IPS-NIHi11 (cell line): ENCODE measurements around the gene BBOX1.
A peak's percentile ranks its signal among the peaks of the same experiment; 100 is the strongest.

ENCODE experiments used
- DNase-seq: peaks from one replicate; pipeline ENCODE4 v3.0.0; 2012; ENCODE audit warnings: mixed read lengths, low spot score

Gene BBOX1

GRCh38 chr11:27025312-27025955 is 15.2 kb upstream of the BBOX1 start:
- no peak for DNase-seq

DNA sequence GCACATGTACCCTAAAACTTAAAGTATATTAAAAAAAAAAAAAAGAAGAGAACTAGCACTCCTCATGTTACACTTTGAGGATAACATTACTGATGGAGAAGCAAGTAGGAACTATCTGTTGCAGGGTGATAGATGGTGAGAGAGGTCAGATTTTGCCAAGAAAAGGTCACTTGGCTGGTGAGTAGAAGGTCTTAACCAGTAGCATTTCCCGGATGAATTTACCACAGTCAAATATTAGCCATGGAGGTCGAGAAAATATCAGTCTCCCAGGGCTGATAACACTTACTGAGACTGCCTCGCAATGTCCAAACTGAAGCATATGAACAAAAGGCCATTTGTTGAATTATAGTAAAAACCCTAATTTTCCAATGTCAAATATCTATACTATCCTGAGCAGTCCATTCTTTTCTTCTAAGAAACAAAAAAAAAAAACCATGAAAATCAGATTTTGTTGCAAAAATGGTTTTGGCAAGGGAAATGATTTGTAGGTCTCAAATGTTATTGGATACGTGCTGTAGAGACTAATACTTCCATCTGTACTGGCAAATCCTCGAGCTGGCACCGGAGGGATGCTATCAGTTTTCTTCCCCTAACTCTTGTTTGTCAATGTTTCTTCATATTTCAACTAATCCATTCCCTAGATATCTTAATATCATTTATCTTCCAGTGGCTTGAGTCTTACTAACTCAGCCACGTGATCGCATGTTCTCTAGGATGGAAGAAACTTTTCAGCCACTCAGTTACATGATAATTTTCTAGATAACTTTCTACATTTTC is 14.5 kb upstream of the BBOX1 start:
- no peak for DNase-seq

DNA sequence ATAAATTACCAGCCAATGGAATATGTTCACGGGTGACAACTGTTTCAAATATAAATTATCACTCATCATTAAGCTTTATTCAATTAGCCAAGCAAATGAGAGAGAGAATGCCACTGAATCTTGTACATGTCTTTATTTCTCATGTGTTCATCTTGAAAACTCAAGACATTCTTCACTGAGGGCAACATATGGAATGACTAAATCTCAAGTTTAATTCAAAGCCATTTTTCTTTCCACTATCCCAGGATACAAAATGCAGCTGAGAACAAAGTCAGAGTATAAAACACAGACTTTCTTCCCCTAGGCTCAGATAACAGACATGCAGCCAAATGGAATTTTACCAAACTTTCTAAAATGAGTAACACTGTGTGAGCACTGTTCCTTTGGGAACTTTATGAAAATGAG is 12.1 kb upstream of the BBOX1 start:
- no peak for DNase-seq

DNA sequence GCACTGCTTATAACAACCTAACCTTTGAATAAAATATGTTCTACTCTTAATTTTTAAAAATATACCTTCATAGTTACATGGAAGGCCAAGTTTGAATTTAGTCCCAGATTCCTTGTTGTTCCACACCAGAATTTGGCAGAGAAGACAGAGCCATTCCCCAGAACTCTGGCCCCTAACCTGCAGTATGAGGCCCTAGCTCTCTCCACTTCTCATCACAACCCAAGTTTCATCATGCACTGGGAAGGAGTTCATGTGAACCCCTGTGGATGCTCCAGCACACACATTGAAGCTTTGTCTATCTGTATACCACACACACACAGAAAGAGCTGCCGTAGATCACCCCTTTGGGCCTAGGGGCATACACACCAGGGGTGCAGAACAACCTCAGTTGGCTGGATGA is 10.6 kb upstream of the BBOX1 start:
- DNase-seq, result no peak

DNA sequence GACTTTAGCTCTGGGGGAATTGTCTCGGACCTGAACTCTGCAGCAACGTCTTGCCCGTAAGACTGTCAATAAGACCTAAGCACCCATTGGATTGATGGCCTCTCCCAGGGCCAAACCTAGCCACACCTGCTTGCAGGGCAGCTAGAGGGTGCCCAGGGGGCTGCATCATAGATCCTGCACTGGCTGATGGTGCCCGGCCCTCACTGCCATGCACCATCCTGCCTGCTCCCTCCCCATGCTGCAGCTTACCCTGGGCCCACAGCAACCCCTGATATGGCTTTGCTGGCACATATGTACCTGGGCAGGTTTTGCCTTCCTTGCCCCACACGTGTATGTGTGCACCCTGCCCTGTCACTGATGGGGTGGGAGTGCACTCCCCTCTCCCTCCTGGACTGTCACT is 8.9 kb upstream of the BBOX1 start:
- DNase-seq, result no peak

GRCh38 chr11:27039873-27040272 is 742 bp upstream of the BBOX1 start:
- peak; percentile 25 for DNase-seq

DNA sequence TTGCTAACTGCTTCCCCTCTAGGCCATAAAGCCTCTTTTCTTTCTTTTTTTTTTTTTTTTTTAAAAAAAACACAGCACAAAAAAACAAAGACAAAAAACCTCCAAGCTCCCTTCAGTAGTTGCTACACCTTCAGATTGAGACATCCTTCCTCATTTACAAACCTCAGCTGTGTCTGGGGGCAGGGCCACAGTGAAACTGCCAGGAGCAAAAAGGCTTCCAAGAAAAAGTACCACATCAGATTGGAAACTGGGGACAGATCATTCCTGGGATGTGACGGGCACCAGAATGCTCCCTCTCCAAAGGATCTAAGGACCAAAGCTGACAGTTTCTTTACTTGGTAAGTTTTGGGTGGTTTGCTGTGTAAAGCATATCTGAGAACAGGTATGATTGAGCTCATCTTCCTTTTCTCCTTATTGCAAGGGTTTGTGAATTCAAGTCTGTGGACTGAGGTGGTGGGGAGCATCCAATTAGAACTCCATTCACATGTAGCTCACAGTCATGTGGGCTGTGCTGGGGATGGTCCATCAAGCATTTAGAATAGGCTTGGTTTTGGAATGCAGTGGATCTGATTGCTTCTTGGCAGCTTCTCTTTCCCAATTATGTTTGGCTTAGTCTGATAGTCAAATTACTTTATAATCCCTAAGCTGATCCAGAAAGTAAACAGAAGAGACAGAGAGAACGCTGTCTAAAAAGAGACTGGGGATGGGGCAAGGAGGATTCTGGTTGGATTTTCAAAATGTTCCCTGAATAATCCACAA is 705 bp downstream of the BBOX1 start:
- no peak for DNase-seq

- no peak for DNase-seq
Observed at GRCh38 chr11:27046956-27047355, 6.3 kb downstream of the BBOX1 start.

GRCh38 chr11:27052668-27053067 is 12.1 kb downstream of the BBOX1 start:
- DNase-seq, result no peak

GRCh38 chr11:27055065-27055682 is 14.6 kb downstream of the BBOX1 start:
- DNase-seq, result no peak

DNA sequence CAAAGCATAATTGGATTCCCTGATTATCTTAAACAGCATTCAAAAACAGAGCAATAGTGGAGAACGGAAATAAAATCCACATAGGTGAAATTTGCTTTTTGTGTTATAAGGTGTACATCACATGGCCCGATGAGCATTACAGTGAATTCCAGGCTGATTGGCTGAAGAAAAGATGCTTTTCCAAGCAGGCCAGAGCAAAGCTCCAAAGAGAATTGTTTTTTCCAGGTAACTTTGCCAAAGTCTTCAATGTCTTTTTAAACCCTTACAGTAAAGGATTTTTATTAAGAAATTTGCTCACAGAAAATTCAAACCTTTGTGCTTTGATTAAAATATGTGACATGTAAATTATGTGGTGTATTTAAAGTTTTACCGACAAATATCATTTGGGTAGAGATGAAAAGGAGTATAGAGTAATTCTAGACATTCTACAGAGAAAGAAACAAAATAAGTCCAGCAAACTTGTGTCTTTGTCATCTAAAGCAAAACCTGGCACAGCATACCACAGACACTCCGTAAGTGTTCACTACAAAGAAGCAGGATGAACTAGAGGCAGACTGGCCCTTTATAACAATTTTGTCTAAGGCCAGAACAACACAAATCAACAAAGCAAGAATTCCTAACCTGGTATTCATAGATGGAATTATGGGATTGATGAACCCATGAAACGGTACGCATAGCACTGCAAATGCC is 16.6 kb downstream of the BBOX1 start:
- DNase-seq, result no peak

DNA sequence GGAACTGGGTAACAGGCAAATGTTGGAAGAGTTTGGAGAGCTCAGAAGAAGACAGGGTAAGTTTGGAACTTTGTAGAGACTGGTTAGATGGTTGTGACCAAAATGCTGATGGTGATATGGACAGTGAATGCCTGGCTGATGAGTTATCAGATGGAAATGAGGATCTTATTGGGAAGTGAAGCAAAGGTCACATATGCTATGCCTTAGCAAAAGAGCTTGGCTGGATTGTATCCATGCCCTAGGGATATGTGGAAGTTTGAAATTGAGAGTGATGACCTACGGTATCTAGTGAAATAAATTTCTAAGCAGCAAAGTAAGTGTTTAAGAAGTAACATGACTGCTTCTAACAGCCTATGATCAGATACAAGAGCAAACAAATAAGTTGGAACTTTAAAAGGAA is 17.8 kb downstream of the BBOX1 start:
- no peak for DNase-seq

DNA sequence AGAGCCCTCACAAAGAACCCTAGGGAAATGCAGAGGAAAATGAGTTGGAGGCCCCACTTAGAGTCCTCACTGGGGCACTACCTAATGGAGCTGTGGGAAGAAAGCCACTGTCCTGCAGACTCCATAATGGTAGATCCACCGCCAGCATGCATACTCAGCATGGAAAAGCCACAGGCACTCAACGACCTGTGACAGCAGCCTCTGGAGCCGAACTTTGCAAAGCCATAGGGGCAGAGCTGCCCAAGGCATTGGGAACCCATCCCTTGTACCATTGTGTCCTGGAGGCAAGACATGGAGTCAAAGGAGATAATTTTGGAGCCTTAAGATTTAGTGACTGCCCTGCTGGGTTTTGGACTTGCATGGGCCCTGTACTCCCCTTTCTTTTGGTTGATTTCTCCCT is 18.8 kb downstream of the BBOX1 start:
- DNase-seq, result no peak

GRCh38 chr11:27060816-27061460 is 20.3 kb downstream of the BBOX1 start:
- no peak for DNase-seq

DNA sequence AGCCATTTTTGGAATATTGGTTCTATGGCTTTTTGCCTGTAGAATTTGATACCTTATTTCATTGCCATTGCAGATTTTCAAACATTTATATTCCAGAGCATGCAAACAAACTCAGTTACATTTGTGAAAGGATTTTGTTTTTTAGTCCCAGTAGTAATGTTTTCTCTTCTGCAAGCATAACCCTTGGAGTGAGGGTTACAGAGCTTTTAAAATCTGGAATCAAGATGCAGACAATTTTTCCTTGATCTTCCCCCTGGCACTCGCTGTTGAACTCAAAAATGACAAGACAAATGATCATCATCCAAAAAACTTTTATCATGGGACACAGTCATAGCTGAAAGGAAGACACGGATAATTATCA is 20.8 kb downstream of the BBOX1 start:
- no peak for DNase-seq

DNA sequence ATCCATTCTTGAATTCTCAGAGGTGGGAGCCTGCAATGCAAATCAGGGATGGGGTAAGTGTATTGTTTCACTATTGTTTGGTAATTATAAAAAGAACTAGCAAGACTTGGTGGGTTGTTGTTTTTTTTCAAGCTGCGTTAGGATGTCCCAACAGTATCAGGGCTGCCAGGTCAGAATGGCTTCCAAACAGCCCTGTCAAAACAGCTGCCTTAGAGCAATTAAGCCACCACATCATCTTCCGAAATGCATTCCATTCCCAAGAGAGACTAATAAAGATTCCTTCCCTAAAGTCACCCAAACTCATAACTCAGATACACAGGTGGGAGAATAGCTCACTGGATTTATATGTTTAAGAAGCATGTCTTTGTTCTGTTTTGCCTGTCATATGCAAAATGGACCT is 23.5 kb downstream of the BBOX1 start:
- no peak for DNase-seq

- no peak for DNase-seq
Observed at GRCh38 chr11:27075192-27075591, 34.6 kb downstream of the BBOX1 start.

GRCh38 chr11:27075655-27076054 is 35.0 kb downstream of the BBOX1 start:
- no peak for DNase-seq

- no peak for DNase-seq
Observed at GRCh38 chr11:27076121-27076589, 35.5 kb downstream of the BBOX1 start.

- no peak for DNase-seq
Observed at GRCh38 chr11:27081056-27081455, 40.4 kb downstream of the BBOX1 start.

DNA sequence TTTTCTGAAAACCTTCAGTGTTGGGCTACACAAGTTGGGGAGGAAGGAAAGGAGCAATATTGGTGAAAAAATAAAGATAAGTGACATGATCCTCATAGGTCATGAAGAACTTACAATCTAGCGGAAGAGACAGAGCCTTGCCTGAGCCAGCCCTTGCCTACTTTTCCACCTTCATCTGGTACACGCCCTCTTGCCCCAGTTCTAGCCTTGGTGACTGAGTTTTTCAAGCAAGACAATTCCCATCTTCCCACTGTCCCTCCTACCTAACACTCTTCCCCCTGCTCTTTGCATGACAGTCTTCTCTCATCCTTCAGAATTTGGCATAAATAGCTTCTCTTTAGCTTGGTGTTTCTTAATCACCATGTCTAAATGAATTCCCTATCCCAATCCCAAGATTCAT is 42.6 kb downstream of the BBOX1 start:
- no peak for DNase-seq

GRCh38 chr11:27083782-27084181 is 43.2 kb downstream of the BBOX1 start:
- no peak for DNase-seq
